ENCODE results near the gene GLDC.
"Not testable (repeated sequence)": the region's sequence is repeated elsewhere in the genome, so short reads cannot be mapped to it uniquely, and the experiment has no call there.

The GLDC gene

GRCh38 chr9:6622784-6623183, 22.7 kb downstream of the GLDC start:
- in situ Hi-C loops (cut with MboI; ENCODE audit: low sequenced_read_pairs), result not testable (repeated sequence)

DNA sequence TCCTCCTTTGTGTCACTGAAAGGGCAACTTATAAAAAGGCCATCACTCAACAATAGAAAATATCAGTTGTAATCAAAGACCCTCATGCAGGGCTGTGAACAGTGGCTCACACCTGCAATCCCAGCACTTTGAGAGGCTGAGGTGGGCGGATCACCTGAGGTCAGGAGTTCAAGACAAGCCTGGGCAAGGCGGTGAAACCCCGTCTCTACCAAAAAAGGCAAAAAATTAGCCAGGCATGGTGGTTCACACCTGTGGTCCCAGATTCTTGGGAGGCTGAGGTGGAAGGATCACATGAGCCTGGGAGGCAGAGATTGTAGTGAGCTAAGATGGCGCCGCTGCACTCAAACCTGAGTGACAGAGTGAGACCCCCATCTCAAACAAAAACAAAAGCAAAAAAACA, 24.7 kb downstream of the GLDC start:
- in situ Hi-C loops (cut with MboI; ENCODE audit: low sequenced_read_pairs), result no loop called here

GRCh38 chr9:6620353-6620752, 25.2 kb downstream of the GLDC start:
- in situ Hi-C loops (cut with MboI; ENCODE audit: low sequenced_read_pairs), result no loop called here

DNA sequence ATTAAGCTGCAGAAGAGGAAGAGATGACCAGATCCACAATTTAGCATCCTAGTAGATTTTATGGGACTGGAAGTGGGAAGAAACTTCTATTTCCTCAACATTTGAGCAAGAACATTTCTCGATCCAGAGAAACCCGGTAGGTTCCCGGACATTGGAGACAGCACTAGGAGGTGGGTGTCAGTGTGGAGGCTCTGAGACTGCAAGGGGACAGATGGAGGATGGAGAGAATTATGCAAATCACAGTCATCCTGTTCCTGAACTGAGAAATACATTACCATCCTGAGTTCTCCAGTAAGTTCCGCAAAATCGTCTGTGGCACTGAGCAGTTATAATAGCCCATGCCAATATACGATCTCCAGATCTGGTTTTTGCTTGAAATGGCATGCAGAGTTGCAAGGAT, 25.6 kb downstream of the GLDC start:
- in situ Hi-C loops (cut with MboI; ENCODE audit: low sequenced_read_pairs), result no loop called here

- in situ Hi-C loops (cut with MboI; ENCODE audit: low sequenced_read_pairs), result no loop called here
Measured at GRCh38 chr9:6616951-6617602, 28.5 kb downstream of the GLDC start.

DNA sequence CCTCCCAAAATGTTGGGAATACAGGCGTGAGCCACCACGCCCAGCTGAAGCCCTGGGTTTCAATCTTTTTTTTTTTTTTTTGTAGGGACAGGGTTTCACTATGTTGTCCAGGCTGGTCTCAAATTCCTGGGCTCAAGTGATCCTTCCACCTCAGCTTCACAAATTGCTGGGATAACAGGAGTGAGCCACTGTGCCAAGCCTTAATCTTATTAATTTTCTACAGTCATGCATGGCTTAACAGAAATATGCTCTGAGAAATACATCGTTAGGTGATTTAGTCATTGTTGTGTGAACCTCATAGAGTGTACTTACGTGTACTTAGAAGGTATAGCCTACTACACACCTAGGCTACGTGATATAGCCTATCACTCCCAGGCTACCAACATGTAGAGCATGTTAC, 31.0 kb downstream of the GLDC start:
- in situ Hi-C loops (cut with MboI; ENCODE audit: low sequenced_read_pairs), result no loop called here

DNA sequence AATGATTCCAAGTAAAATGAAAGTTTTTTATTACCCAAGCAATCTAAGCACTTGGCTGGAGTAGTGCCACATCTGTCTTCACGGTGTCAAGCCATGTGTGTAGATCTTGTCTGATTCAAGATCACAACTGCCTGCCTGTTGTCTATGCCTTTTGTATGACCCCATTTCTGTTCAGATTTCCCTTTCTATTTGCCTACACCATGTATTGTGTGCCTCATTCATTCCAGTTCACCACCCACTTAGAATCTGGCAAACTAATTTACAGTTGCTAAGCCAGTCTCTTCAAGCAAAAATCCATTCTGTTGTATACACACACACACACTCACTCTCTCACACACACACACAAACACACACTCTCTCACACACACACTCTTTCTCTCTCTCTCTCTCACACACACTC, 33.7 kb downstream of the GLDC start:
- in situ Hi-C loops (cut with MboI; ENCODE audit: low sequenced_read_pairs), result no loop called here

- in situ Hi-C loops (cut with MboI; ENCODE audit: low sequenced_read_pairs), result no loop called here
Measured at GRCh38 chr9:6610073-6610472, 35.5 kb downstream of the GLDC start.

GRCh38 chr9:6609497-6610016, 36.0 kb downstream of the GLDC start:
- in situ Hi-C loops (cut with MboI; ENCODE audit: low sequenced_read_pairs), result no loop called here

DNA sequence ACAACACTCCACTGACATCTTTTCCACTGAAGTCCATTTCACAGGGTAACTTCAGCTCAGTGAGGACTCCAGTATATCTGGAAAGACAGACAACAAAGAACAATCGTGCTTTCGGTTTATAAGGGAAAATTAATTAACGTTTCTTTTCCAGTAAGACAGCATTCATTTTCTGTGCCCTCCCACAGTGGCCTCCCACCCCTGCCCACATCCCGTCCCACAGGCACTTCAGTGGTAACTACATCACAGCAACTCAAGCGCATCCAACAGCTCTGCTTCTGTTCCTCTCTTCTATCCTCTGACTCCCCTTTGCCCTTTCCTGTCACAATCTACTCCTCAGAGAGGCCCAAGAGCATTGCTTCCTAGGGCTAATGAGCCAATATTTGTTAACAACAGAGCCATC, 40.3 kb downstream of the GLDC start:
- in situ Hi-C loops (cut with MboI; ENCODE audit: low sequenced_read_pairs), result no loop called here

GRCh38 chr9:6600426-6600825, 45.1 kb downstream of the GLDC start:
- in situ Hi-C loops (cut with MboI; ENCODE audit: low sequenced_read_pairs), result no loop called here

DNA sequence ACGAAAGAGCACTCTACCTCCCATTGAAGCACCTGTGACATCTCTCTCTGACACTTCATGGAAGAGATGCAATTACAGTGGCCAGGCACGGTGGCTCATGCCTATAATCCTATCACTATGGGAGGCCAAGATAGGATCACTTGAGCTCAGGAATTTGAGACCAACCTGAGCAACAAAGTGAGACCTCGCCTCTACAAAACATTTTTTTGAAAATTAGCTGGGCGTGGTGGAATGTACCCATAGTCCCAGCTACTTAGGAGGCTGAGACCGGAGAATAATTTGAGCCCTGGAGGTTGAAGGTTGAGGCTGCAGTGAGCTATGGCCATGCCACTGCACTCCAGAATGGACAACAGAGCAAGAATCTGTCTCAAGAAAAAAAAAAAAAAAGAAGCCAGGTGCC, 45.5 kb downstream of the GLDC start:
- in situ Hi-C loops (cut with MboI; ENCODE audit: low sequenced_read_pairs), result no loop called here

GRCh38 chr9:6598249-6598725, 47.2 kb downstream of the GLDC start:
- in situ Hi-C loops (cut with MboI; ENCODE audit: low sequenced_read_pairs), result no loop called here

DNA sequence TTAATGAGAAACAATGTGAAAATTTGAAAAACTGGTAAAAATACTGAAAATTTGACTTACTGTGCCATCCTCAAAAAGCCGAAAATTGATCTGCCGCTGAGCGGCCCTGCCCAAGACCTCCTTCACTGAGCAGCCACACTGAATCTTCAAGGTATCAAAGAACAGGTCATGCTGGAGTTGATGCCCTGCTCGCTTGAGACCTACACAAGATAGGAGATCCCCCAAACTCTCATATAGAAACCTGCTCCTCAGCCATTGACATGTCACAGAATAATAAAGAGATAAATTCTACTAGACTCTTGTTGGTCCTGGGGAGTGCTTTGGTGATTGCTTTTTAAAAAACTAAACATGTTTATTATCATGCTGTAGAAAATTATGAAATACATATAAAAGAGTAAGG, 52.7 kb downstream of the GLDC start:
- in situ Hi-C loops (cut with MboI; ENCODE audit: low sequenced_read_pairs), result no loop called here

GRCh38 chr9:6592231-6592630, 53.3 kb downstream of the GLDC start:
- in situ Hi-C loops (cut with MboI; ENCODE audit: low sequenced_read_pairs), result no loop called here

- in situ Hi-C loops (cut with MboI; ENCODE audit: low sequenced_read_pairs), result no loop called here
Measured at GRCh38 chr9:6590772-6591384, 54.7 kb downstream of the GLDC start.

GRCh38 chr9:6590334-6590733, 55.2 kb downstream of the GLDC start:
- in situ Hi-C loops (cut with MboI; ENCODE audit: low sequenced_read_pairs), result no loop called here

DNA sequence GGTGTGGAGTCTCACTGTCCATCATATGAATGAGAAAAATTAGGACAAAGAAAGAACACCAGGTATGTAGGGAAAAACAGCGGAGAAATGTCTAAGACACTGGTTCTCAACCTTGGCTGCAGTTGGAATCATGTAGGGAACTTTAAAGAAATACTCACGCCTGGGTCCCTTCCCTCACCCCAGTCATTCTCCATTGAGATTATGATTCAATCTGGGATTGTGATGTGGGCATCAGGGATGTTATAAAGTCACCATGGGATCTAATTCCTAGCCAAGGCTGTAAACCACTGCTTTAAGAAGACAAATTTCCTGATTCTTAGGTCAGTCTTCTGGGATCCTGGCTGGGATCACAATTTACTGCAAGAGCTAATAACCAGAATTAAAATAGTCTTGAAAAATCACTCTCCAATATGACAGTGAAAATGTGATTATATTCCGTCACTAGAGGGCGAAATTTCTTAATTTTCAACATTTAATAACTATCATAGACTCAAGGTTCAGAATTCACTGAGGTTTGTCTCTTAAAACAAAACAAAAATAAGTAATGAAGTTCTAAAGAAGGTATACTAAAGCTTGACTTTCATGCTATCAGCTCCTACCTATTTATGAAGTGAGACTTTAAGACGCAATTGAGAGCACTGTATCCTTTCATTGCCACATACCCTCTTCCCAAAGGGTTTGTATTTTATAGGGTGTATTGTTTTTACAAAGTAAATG, 60.5 kb downstream of the GLDC start:
- in situ Hi-C loops (cut with MboI; ENCODE audit: low sequenced_read_pairs), result no loop called here

- in situ Hi-C loops (cut with MboI; ENCODE audit: low sequenced_read_pairs), result no loop called here
Measured at GRCh38 chr9:6581253-6581652, 64.3 kb downstream of the GLDC start.

DNA sequence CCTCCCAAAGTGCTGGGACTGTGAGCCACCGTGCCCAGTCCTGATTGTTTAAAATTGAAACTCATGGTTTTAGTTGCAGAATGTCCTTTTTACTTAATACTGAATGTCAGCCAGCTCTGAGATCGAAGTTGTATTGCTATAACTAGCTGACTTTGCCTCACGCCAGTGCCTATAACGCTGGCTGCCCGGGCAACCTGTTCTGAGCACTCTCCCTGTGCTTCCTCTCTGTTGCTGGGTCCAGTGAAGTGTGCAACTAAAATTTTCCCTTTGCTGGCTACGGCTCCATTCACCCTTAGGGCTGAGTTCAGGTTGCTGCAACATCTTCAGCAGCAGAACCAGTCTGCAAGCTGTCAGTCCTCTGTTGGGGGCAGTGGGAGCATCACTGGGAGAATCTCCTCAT, 65.9 kb downstream of the GLDC start:
- in situ Hi-C loops (cut with MboI; ENCODE audit: low sequenced_read_pairs), result no loop called here

DNA sequence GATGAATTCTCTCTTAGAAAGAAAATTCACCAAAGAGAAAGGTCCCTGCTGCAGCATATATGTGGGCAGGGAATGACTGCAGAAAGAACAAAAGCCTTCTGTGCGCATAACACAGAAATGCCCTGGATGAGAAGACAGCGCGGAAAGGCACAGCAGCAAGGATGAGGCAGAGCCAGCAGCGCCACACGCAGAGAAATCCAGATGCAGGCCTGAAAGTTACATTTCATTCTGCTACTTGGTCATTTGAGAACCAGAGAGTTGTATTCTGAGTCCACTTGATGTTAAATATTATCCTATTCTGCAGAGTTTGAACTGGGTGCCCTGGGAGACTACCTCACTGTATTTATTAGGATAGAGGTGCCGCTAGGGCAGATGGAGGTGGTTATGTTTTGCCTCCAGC, 68.5 kb downstream of the GLDC start:
- in situ Hi-C loops (cut with MboI; ENCODE audit: low sequenced_read_pairs), result no loop called here

Data from hTERT RPE-1 (cell line).